WTC11 (cell line): Measurements from ENCODE around the gene NDUFS1.

Experiments used
- CREB1 ChIP-seq: sonication (generic); formaldehyde crosslinking; IDR thresholded peaks from 2 replicates; pipeline ENCODE4 v1.8.0; 2023; ENCODE audit warnings: mild to moderate bottlenecking, missing genetic modification reagents
- NR2C2 ChIP-seq: sonication (generic); formaldehyde crosslinking; IDR thresholded peaks from 2 replicates; pipeline ENCODE4 v1.8.0; 2022; ENCODE audit warnings: mild to moderate bottlenecking, missing genetic modification reagents
- ZNF121 ChIP-seq: sonication (generic); formaldehyde crosslinking; IDR thresholded peaks from 2 replicates; pipeline ENCODE4 v1.8.0; 2023; ENCODE audit warnings: missing genetic modification reagents
- TF ChIP-seq, protein P1 (sequence below): sonication (generic); formaldehyde crosslinking; IDR thresholded peaks from 2 replicates; pipeline ENCODE4 v1.8.1; 2023; ENCODE audit warnings: mild to moderate bottlenecking, missing genetic modification reagents, moderate library complexity
- TF ChIP-seq, protein P2 (sequence below): fragments of 200-600 bp; IDR thresholded peaks from 2 replicates; pipeline ENCODE4 v1.8.0; 2022; ENCODE audit warnings: antibody characterized with exemption
- TF ChIP-seq, protein P3 (sequence below): sonication (generic); formaldehyde crosslinking; IDR thresholded peaks from 2 replicates; pipeline ENCODE4 v1.8.0; 2022; ENCODE audit warnings: mild to moderate bottlenecking, missing genetic modification reagents

DNA sequence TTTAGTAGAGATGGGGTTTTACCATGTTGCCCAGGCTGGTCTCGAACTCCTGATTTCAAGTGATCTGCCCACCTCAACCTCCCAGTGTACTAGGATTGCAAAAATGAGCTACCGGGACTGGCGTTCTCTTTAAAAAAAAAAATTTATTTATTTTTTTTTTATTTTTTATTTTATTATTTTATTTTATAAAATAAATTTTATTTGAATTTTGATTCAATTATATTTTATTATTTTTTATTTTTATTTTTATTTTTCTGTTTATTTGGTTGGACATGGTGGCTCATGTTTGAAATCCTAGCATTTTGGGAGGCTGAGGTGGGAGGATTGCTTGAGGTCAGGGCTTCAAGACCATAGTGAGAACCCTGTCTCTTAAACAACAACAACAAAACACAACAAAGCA lies 32.9 kb upstream of the NDUFS1 start:
- TF ChIP-seq NR2C2 (CRISPR knock-in tag) (no peak), ZNF121 (CRISPR knock-in tag) (no peak), CREB1 (CRISPR knock-in tag) (no peak)
- TF ChIP-seq, protein P1, sequence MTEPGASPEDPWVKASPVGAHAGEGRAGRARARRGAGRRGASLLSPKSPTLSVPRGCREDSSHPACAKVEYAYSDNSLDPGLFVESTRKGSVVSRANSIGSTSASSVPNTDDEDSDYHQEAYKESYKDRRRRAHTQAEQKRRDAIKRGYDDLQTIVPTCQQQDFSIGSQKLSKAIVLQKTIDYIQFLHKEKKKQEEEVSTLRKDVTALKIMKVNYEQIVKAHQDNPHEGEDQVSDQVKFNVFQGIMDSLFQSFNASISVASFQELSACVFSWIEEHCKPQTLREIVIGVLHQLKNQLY, result no peak
- TF ChIP-seq, protein P2, sequence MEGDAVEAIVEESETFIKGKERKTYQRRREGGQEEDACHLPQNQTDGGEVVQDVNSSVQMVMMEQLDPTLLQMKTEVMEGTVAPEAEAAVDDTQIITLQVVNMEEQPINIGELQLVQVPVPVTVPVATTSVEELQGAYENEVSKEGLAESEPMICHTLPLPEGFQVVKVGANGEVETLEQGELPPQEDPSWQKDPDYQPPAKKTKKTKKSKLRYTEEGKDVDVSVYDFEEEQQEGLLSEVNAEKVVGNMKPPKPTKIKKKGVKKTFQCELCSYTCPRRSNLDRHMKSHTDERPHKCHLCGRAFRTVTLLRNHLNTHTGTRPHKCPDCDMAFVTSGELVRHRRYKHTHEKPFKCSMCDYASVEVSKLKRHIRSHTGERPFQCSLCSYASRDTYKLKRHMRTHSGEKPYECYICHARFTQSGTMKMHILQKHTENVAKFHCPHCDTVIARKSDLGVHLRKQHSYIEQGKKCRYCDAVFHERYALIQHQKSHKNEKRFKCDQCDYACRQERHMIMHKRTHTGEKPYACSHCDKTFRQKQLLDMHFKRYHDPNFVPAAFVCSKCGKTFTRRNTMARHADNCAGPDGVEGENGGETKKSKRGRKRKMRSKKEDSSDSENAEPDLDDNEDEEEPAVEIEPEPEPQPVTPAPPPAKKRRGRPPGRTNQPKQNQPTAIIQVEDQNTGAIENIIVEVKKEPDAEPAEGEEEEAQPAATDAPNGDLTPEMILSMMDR, result no peak
- TF ChIP-seq, protein P3, sequence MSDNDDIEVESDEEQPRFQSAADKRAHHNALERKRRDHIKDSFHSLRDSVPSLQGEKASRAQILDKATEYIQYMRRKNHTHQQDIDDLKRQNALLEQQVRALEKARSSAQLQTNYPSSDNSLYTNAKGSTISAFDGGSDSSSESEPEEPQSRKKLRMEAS (CRISPR knock-in tag), result no peak
